ENCODE data around the gene ZNF750. TPM values are rescaled to one million over a fixed set of nuclear protein-coding genes. Genes with fewer than 3 reads are reported as not detected.
A peak's percentile ranks its signal among the peaks of the same experiment; 100 is the strongest.

The ZNF750 gene
- total RNA-seq, 2 donors from 2014 or later: not detected

DNA sequence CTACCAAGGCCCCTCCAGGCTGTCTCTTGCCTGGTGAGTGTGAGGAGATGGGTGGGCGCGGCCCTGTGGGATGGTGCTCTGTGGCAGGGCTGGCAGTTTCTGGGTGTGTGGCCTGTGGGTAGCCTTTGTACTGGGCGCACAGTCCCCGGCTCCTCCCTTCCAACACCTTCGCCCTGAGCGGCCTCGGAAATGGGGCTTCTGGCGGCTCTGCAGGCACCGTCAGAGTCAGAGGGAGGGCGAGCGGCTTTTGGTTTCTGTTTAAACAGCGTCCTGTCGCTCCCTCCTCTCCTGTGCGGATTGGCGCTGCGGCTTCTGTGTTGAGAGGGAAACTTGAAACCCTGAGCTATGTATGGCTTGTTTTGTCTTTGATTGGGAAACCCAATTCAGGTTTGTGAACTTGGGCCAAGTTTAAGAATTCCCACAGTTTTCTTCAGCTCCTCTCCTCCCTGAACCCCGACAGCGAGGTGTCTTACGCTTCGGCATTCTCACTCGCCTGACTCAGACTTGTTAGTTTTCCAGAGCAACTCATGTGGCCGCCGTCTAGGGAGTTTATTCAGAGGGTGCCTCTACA, 8.3 kb upstream of the ZNF750 start:
- H3K9me3 Mint-ChIP-seq: no peaks in the 10 kb centered on the region
- peaks cover 8% of the 10 kb centered on the region in 2 donors for H3K36me3 Mint-ChIP-seq
- peak; percentile 48 to 82 for ATAC-seq
- DNase-seq (ENCODE audit: low spot score in 2 of 2): no peak
- peak overlapping the region in 1 of 2 donors; percentile 44 for H3K27ac Mint-ChIP-seq

DNA sequence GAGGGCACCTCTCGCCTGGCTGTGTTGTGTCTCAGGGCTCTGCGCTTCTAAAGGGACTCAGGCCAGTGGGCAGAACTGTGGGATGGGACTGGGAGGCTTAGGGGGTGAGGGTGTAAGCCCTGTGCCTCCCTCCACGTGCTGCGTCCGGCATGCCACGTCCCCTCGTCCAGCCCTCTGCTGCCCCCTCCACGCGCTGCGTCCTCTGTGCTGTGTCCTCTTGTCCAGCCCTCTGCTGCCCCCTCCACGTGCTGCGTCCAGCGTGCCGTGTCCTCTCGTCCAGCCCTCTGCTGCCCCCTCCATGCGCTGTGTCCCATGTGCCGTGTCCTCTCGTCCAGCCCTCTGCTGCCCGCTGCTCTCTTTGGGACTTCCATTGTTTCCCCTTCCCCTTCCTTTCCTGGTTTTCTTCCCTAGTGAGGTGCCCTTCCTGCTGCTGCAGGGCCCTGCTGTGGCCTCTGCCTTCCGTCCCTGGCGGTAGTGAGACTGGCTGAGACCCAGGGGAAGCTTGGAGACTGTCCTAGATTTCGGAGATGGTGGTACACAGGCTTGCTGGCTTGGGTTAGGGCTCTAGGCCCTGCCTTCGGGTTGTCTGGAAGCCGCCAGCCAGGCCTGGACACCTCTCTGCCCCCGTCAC, 6.4 kb upstream of the ZNF750 start:
- ATAC-seq (no peak), DNase-seq (ENCODE audit: low spot score in 2 of 2) (no peak)
- no peaks in the 10 kb centered on the region for H3K9me3 Mint-ChIP-seq
- H3K27ac Mint-ChIP-seq: peak overlapping the region in 1 of 2 donors; percentile 76
- peaks cover 8% of the 10 kb centered on the region in 2 donors for H3K36me3 Mint-ChIP-seq

DNA sequence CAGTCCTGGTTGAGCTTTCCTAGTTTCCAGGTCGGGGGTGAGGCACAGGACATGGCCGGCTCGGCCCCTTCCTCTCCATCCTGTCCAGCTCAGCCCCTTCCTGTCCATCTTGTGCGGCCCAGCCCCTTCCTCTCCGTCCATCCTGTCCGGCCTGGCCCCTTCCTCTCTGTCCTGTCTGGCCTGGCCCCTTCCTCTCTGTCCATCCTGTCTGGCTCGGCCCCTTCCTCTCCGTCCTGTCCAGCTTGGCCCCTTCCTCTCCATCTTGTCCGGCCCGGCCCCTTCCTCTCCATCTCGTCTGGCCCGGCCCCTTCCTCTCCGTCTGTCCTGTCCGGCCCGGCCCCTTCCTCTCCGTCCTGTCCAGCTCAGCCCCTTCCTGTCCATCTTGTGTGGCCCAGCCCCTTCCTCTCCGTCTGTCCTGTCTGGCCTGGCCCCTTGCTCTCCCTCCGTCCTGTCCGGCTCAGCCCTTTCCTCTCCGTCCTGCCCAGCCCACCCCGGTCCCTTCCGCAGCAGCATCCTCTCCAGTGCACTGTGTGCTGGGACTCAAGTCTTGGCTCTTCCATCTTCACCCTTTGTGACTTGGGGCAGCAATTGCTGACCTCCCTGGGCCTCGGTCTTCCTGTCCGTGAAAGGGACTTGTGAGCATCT, 5.5 kb upstream of the ZNF750 start:
- Mint-ChIP-seq H3K27ac (peak overlapping the region in 1 of 2 donors; percentile 76), H3K36me3 (peaks cover 4 to 8% of the 10 kb centered on the region in 2 donors), H3K9me3 (no peaks in the 10 kb centered on the region)
- DNase-seq (ENCODE audit: low spot score in 2 of 2): no peak
- ATAC-seq: no peak

DNA sequence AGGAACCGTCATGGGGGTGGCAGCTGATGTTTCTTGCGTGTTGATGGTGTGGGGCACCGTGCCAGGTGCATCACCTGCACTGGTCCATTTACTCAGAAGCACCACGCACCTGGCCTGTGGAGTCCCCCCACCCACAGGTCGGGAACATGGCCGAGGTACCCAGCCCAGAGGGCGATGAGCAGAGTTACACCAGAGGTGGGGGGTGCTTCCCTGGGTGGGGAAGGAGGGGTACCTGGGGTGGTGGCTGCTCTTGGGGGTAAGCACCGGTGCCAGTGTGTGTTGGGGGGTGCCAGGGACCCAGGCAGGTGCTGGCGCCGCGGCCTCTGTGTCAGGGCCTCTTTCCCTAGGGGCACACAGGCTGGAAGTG, 5.0 kb upstream of the ZNF750 start:
- Mint-ChIP-seq H3K36me3 (peaks cover 4 to 8% of the 10 kb centered on the region in 2 donors), H3K27ac (peak overlapping the region; percentile 27 to 77), H3K9me3 (no peaks in the 10 kb centered on the region)
- no peak for DNase-seq (ENCODE audit: low spot score in 2 of 2)
- ATAC-seq: no peak

DNA sequence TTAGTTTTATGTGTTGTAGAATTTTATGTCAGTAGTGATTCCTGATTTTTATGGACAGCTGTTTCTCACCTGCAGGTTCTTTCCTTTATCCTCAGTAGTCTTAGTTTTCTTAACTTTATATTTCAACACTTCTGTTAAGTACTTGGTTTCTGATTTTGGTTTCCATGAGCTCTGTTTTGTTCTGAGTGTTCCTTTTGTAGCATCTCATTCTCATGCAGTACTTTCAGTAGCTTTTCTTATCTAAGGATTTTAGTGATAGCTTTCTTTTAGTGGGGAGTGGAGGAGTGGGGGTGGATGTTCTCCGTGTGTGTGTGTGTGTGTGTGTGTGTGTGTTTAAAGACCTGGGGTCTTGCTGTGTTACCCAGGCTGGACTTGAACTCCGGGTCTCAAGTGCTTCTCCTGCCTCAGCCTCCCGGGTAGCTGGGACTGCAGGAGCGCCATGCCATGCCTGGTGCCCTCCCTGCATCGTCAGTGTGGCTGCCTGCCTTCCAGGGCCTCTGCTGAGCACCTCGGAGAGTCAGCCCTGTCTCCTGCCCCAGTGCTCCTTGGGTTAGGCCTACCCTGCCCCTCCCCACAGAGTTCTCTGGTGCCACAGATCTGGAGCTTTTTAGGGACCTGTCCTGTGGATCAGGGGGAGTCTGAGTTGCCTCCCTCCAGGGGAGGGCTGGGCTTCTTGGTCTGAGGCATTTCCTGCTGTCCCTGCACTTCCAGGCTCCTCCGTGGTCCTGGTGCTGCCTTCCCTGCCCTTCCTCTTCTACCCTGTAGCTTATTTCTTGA, 4.3 kb upstream of the ZNF750 start:
- H3K9me3 Mint-ChIP-seq: no peaks in the 10 kb centered on the region

DNA sequence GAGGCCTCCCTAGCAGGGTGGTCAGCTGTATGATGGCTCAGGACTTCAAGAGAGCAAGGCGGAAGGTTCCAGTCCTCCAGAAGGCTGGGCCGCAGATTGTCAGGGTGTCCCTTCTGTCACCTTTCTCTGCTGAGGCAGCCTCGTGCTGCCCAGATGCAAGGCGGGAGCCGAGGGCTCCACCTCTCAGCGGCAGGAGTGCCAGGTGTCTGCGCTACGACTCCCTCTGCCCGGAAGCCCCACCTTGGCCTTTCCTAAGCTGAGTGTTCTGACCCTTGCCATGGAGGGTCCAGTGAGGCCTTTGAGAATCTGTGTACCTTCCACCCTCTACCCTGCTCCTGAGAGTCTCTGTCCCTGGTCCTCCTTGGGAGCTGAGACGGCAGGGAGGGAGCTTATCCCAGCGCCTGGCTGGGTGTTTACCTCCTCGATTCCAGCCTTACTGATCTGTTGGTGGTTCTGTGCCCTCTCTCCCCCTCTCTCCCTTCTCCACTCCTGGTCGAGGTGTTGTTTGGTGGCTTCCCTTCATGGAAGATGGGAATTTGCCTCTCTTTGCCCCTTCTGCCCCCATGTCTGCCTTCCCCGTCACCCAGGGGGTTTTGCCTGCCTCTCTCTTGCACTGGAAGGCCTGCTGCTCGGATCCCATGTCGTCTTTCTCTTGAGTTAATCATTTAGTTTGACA, 2.2 kb upstream of the ZNF750 start:
- ATAC-seq (no peak), DNase-seq (ENCODE audit: low spot score in 2 of 2) (no peak)
- H3K9me3 Mint-ChIP-seq: no peaks in the 10 kb centered on the region
- H3K36me3 Mint-ChIP-seq: no peaks in the 10 kb centered on the region
- peak overlapping the region; percentile 6 to 54 for H3K27ac Mint-ChIP-seq

More for the DNA sequence above, 4.3 kb upstream of the ZNF750 start:
- peak overlapping the region; percentile 27 to 77 for H3K27ac Mint-ChIP-seq
- peaks cover under 1 to 2% of the 10 kb centered on the region in 2 donors for H3K36me3 Mint-ChIP-seq
- ATAC-seq (peak in 1 of 2 donors; percentile 71), DNase-seq (ENCODE audit: low spot score in 2 of 2) (no peak)

DNA sequence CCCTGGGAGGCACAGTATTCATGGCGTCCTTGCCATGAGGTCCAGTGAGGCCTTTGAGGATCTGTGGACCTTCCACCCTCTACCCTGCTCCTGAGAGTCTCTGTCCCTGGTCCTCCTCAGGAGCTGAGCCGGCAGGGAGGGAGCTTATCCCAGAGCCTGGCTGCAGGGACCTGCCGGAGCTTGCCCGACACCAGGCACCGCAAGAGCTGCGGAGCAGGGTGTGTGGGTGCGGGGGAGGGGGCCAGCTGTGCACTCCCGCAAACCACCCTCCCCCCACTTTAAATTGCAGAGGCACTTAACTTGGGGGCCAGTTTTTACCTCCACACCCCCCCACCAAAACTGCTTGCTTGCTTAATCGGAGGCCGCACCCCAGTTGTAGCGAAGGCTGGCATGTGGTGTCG, 609 bp upstream of the ZNF750 start:
- no peak for DNase-seq (ENCODE audit: low spot score in 2 of 2)
- Mint-ChIP-seq H3K36me3 (no peaks in the 10 kb centered on the region), H3K9me3 (no peaks in the 10 kb centered on the region), H3K27ac (no peak overlapping the region)
- no peak for ATAC-seq

DNA sequence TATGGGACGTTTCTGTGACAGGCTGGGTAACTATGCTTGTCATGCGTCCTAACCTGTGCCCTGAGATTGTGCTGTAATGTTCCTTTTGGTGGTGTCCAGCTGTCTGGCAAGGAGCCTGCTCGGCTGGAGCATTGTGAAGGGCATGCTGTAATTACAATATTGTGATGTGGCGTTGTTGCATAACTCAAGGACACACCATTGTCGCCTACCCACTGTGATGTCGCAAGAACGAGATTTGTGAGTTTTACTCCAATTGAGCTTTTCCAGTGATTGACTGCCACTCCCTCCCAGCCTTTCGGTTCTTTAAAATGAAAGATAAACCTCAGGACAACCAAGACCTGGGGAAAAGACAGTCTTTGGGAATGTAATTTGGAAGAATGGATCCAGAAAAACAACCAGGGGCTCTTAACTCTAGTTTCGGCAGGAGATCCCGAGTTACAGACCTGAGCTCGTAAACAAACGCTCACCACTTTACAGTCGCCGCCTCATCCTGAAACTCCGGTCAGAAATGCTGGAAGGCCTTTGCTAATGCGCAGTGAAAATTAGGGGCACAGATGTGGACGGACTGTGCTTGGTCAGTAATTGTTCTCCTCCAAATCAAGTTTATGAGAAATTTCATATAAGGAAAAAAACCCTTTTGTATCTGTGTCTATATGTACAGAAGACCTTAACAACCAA, 1.3 kb downstream of the ZNF750 start:
- H3K36me3 Mint-ChIP-seq: no peaks in the 10 kb centered on the region
- ATAC-seq (no peak), DNase-seq (ENCODE audit: low spot score in 2 of 2) (no peak)
- no peaks in the 10 kb centered on the region for H3K9me3 Mint-ChIP-seq
- H3K27ac Mint-ChIP-seq: no peak overlapping the region

DNA sequence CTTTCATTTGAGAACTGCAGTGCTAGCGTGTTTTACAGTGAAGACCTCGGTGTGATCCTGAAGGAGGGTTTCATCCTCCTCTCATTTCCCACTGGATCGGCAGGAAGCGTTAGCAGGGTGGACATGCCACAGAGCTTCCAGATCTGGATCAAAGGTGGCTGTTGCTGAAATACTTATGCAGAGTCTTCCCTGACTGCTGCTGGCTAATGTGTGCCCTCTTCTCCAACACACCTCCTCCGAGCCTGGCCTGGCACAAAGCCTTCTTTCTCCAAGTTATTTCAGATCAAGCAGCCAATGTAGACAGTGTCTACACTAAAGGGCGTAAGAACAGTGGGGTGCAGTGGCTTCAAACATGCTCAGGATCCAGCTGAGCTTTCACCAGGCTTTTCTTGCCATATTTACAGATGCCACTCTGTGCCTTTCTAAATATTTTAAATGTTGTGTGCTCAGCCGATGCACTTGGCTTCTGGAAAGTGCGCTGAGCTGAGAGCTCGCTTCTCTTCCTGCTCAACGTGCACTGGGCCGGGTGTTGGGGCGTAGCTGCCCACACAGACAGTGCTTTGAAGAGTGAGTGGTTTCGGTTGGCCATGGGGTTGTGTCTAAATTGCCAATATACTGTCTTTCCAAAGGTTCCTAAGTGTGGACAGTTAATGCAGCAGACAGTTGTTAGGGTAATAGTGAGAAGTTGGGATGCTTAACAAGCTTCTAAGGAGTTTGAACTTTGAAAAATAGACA, 2.1 kb downstream of the ZNF750 start:
- no peak for DNase-seq (ENCODE audit: low spot score in 2 of 2)
- no peaks in the 10 kb centered on the region for H3K9me3 Mint-ChIP-seq
- no peak for ATAC-seq
- no peaks in the 10 kb centered on the region for H3K36me3 Mint-ChIP-seq
- no peak overlapping the region for H3K27ac Mint-ChIP-seq

DNA sequence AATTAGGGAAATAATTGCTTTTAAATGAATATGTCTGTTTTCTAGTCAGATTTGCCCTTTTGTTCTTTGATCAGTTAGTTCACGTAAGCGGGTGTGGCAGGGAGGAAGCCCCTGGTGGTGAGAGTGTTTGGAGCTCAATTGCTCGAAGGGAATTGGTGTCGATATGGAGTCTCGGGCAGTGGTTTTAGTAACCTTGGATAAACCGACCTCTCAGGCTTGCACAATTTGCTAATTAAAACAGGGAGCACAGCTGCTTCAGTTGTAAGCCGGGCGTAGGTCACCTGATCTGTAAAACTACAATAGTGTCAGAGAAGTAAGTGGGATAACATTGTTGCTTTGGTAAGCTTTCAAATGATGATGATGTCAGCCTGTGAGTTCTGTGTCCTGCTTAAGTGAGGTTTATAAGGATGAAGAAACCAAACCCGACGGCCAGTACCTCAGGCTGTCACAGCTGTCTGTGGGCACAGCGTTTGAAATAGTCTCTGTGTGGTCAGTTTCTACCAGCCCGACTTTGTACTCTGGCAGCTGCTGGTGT, 2.9 kb downstream of the ZNF750 start:
- Mint-ChIP-seq H3K9me3 (no peaks in the 10 kb centered on the region), H3K27ac (peak overlapping the region in 1 of 2 donors; percentile 1), H3K36me3 (no peaks in the 10 kb centered on the region)
- no peak for DNase-seq (ENCODE audit: low spot score in 2 of 2)
- ATAC-seq: no peak

DNA sequence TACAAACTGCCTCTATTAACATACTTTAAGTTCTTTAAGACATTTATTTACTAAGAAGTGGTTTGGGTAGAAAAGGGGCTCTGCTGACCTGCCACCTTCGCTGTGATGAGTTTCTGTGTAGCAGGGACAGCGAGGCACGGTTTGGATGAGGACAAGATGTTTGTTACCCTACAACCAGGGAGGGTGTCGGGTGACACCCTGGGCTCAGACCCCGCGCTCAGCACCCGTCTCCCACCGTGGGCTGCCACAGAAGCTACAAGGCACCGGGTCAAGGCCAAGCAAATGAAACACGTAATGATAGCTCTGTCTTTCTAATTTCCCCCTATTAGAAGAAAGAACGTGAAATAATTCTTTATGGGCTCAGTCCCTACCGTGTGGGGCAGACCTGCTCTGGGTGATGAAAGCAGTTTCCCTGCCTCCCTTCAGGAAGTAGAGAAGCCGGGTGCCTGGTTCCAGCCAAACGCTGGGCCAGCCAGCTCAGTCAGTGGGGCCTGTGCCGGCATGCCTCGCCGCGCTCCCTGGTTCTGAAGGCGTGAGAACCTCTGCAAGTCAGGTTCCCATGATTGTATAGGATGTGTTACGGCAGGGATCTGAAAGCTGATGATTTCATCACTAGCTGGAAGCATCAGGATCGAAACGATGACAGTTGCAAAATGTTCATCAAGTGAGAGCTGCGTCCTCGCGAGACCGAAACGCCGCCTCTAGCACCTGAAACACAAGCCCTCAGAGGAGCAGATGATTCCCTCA, 3.9 kb downstream of the ZNF750 start:
- DNase-seq (ENCODE audit: low spot score in 2 of 2) (no peak), ATAC-seq (no peak)
- peak overlapping the region in 1 of 2 donors; percentile 68 for H3K27ac Mint-ChIP-seq
- no peaks in the 10 kb centered on the region for H3K9me3 Mint-ChIP-seq
- H3K36me3 Mint-ChIP-seq: no peaks in the 10 kb centered on the region

DNA sequence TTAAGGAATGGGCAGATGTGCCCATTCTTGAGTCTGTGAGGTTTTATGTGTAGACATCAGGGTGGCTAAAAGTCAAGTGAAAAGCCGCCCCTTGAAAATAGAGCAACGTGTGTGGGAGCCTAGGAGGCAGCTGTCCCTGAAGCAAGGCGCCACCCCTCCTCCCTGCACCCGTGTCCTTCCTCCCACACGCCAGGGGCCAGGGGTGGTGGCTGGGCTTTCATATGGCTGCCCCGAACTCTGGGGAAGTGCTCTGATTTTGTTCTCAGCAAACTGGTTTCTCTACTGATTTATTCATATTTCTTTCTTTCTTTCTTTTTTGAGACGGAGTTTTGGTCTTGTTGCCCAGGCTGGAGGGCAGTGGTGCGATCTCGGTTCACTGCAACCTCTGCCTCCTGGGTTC, 4.7 kb downstream of the ZNF750 start:
- no peaks in the 10 kb centered on the region for H3K36me3 Mint-ChIP-seq

DNA sequence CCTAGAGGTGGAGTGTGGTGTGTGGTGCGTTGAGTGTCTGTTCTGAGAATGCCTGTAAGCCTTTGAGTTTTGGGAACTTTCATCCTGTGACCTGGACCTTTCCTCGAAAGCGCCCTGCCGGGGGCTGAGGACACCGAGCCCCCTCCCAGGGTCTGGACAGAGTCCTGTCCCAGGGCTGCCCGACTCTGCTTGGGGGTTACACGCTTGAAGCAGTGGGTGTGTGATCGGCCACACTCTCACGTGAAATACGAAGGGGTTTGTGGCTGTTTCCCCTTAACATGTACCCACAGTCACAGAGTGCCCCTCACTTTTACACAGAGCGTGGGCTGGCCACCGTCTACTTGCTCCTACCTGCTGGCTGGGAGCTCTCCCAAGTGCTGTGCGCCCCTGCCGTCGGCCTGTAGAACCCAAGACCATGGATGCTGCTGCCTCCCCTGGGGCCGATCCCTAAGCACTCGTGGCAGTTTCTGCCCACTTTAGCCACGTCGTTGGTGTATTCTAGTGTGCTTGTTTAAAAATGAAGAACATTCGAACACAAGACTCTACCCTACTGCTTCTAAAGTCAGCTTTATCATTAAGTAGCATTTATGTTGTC, 6.8 kb downstream of the ZNF750 start:
- DNase-seq (ENCODE audit: low spot score in 2 of 2) (no peak), ATAC-seq (no peak)
- Mint-ChIP-seq H3K36me3 (peaks cover 13 to 15% of the 10 kb centered on the region in 2 donors), H3K27ac (peak overlapping the region in 1 of 2 donors; percentile 68), H3K9me3 (no peaks in the 10 kb centered on the region)

More for the DNA sequence above, 4.7 kb downstream of the ZNF750 start:
- no peak for ATAC-seq
- no peak for DNase-seq (ENCODE audit: low spot score in 2 of 2)
- Mint-ChIP-seq H3K27ac (no peak overlapping the region), H3K9me3 (no peaks in the 10 kb centered on the region)

DNA sequence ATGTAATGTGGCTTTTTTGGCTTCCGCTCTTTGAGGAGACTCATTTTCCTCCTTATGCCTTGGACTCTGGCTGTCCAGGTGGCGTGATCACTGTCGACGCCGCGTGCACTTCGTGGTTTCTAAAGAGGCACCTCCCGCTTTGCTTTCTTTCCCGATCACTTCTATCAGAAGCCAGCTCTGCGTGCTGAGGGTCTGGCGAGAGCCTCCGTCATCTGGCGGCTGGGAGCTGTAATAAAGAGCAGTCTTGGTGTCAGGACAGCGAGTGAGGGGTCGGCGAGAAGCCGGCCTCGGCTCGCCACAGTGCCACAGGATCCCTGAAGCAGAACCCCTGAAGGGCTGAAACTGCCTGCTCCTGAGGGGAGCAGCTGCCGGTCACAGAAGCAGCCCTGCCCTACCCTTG, 7.4 kb downstream of the ZNF750 start:
- H3K27ac Mint-ChIP-seq: peak overlapping the region in 1 of 2 donors; percentile 68
- ATAC-seq (no peak), DNase-seq (ENCODE audit: low spot score in 2 of 2) (no peak)
- H3K9me3 Mint-ChIP-seq: no peaks in the 10 kb centered on the region
- H3K36me3 Mint-ChIP-seq: peaks cover 18 to 21% of the 10 kb centered on the region in 2 donors

Data from activated naive CD4-positive, alpha-beta T cell treated with anti-CD3 and anti-CD28 coated beads, Interleukin-2, amount 50 U/mL, for 72 hours (primary cell).